ENCODE measurements around the gene SEL1L2.

The SEL1L2 gene

DNA sequence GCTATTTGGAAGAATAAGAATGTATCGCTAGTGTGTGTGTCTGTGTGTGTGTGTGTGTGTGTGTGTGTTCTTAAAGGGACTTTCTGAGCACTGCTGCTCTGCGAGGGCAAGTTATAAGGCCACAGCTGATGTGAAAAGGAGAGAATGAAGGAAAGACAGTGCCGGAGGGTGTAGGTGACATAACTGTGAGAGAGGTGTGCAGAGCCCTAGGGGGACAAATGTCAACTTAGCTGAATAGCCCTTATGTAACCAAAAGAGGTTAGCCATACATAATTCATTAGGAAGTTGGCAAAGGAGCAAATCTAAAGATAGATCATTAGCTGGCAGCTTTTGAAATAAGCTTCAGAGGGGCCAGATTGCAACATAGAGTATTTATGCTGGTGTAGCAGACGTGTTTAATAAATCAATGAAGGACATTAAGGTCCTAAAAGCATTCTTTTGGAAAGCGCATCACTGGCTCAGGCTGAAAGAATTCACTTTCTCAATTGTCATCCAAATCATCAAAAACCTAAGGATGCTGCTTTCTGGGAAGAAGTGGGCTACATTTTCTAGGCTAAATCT, 124.5 kb downstream of the SEL1L2 start:
- DNase-seq: no peak
- no peak for TF ChIP-seq GATA1 (IDR thresholded peaks at IDR 0.05; ENCODE audit: low read depth, low read length)

DNA sequence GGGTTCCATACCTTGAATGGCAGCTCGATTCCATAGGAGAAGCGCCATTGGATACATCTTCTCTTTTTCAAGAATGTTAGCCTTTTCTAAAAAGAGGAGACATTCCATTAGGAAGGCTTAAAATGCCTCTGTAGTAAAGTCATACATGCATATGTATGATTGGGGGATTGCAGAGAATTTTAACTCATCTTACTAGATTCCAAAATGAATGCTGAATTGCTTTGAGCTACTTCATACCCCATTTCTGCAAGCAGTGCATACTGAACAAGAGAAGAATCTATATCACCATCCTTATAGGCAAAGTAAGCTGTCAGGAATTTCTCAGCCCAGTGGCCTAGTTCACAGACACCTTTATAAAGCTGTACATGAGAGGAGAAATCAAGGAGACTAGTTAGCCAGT, 125.3 kb downstream of the SEL1L2 start:
- TF ChIP-seq GATA1 (IDR thresholded peaks at IDR 0.05; ENCODE audit: low read depth, low read length): no peak
- TF ChIP-seq POLR2A (IDR thresholded peaks at IDR 0.05; ENCODE audit: low read length): no peak
- DNase-seq: no peak

DNA sequence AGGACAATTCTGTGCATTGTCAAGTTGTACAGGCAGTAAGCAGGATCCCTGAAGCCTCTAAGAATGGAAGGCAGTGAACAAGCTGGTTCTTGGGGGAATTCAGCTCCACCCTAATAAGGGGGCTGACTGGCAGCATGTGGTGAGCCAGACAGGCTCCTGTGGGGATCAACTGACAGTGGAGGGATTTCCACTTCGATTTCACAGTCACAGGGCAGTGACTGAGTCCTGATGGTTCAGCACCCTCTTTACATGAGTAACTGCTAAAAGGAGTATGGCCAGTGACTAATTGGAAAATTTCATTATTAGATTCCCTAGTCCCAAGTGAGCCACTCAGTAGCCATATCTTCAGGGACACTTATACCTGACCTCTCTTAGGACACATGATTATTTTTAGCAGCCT, 127.2 kb downstream of the SEL1L2 start:
- no peak for DNase-seq
- TF ChIP-seq POLR2A (IDR thresholded peaks at IDR 0.05; ENCODE audit: low read length): no peak
- TF ChIP-seq GATA1 (IDR thresholded peaks at IDR 0.05; ENCODE audit: low read depth, low read length): no peak

DNA sequence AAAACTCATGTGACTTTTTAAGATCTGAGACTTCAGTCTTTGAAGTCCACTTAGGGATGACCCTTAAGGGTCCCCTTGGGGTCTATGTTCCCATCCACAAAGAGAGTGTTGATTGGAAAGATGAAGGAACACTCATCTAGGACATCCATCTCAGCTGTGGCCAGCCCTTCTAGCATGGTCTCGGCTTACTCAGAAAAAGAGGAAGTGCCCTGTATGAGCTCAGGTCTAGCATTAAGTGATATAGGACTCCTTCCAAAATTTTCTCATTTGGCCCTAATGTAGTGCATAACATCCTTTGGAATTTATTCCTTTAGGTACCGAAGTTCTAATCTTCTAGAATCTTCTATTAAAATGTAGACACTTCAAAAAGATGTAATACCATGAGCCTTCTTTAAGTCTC, 128.2 kb downstream of the SEL1L2 start:
- no peak for TF ChIP-seq POLR2A (IDR thresholded peaks at IDR 0.05; ENCODE audit: low read length)
- TF ChIP-seq GATA1 (IDR thresholded peaks at IDR 0.05; ENCODE audit: low read depth, low read length): no peak
- DNase-seq: no peak

DNA sequence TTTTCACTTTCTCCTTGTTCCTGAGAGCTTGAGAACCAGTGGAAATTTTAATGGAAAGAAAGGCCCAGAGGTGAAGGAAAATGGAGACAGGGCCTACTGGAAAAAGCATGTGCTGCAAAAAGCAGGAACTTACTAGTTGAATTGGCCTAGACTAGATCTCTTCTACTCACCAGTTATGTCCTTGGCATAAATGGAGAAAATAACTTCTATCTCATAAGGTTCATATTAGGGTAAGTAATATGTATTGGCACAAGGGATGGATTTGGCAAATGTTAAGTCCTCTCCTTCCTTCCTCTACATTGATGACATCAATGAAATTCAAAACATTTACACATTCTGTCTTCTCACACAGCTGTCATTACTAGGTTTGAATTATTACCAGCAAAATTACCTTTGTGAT, 131.5 kb downstream of the SEL1L2 start:
- no peak for DNase-seq
- TF ChIP-seq GATA1 (IDR thresholded peaks at IDR 0.05; ENCODE audit: low read depth, low read length): no peak
- no peak for TF ChIP-seq POLR2A (IDR thresholded peaks at IDR 0.05; ENCODE audit: low read length)

DNA sequence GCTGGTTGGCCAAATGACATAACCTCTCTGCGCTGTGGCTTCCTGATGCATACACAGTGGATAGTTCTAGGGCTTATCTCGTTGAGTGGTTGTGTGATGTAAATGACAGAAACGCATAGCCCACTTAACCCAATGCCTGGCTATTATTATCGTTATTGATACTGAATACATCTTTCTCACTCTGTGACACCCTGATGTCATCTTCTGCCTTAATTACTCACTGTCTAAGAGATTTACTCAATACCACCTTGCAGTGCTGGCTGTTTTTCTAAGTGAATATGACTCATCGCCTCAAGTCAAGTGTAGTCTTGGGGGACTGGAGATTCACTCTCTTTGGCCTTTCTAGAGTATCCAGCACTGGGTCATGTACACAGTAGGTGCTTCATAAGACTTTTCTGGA, 132.0 kb downstream of the SEL1L2 start:
- TF ChIP-seq POLR2A (IDR thresholded peaks at IDR 0.05; ENCODE audit: low read length) (no peak), GATA1 (IDR thresholded peaks at IDR 0.05; ENCODE audit: low read depth, low read length) (no peak)
- no peak for DNase-seq

DNA sequence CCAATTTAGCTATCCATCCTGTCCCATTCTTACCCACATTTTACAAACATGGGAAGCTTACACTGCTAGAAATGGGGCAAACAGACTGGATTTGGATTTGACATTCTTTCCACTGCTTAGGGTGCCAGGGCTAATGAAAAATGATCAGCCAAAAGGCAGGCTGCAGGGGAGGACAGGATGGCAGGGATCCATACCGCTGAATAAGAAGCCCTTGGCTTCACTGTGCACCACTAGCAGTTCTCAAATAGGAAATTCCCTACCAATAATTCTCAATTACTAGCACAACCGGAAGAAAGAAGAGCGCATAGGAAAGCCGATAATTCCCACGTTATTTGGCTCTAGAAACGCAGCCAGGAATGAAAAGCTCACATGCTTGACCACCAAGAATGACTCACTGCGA, 132.5 kb downstream of the SEL1L2 start:
- TF ChIP-seq GATA1 (IDR thresholded peaks at IDR 0.05; ENCODE audit: low read depth, low read length) (no peak), POLR2A (IDR thresholded peaks at IDR 0.05; ENCODE audit: low read length) (no peak)
- no peak for DNase-seq

DNA sequence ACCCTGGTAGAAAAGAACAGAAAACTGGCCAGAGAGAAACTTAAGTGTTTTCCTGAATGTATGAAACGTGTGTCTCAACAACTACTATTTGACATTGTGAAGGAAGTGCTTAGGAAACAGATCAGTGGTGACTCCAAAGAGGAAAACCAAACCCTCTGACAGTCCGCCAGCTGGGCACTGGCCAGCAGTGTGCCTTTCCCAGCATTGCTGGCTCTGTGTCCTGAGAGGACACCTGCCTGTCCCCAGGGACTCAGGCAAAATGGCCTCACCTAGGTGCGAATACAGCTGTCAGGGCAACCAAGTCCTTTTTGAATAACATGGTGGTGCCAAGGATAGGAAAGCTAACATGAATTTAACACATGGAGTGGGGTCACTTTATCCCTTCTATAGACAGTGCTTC, 133.1 kb downstream of the SEL1L2 start:
- TF ChIP-seq GATA1 (IDR thresholded peaks at IDR 0.05; ENCODE audit: low read depth, low read length) (no peak), POLR2A (IDR thresholded peaks at IDR 0.05; ENCODE audit: low read length) (no peak)
- DNase-seq: no peak

DNA sequence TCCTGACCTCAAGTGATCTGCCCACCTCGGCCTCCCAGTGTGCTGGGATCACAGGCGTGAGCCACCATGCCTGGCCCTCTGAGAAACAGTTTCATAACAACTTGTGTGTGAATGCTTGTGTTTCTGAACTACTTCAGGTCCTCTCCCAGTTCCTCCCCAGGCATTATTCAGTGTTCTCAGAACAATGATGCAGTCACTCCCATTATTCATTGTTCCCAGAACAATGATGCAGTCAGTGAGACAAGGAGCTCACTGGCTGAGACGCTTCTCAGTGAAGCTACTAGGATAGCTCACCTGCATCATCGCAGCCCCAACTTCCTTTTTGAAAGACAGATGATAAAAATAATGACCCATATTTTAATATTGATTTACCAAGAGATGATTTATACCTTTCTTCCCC, 134.1 kb downstream of the SEL1L2 start:
- DNase-seq: no peak
- TF ChIP-seq GATA1 (IDR thresholded peaks at IDR 0.05; ENCODE audit: low read depth, low read length) (no peak), POLR2A (IDR thresholded peaks at IDR 0.05; ENCODE audit: low read length) (no peak)

DNA sequence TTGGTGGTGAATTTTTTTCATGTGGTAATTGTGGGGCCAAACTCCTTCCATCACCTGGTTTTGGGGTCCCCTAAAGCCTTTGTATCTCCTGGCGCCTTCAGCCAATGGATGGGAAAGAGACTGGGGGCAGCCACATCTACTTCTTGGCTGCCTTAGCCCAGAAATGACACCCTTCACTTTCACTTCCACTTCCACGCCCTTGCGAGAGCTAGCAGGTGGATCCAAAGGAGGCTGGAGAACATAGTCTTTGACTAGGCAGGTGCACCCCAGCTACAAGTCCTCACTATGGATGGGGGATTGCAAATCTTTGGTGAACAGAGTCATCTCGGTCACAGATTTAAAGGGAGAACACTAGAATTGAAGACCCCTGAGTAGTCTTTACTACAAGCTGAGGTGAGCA, 134.8 kb downstream of the SEL1L2 start:
- no peak for TF ChIP-seq POLR2A (IDR thresholded peaks at IDR 0.05; ENCODE audit: low read length)
- no peak for TF ChIP-seq GATA1 (IDR thresholded peaks at IDR 0.05; ENCODE audit: low read depth, low read length)
- DNase-seq: no peak

DNA sequence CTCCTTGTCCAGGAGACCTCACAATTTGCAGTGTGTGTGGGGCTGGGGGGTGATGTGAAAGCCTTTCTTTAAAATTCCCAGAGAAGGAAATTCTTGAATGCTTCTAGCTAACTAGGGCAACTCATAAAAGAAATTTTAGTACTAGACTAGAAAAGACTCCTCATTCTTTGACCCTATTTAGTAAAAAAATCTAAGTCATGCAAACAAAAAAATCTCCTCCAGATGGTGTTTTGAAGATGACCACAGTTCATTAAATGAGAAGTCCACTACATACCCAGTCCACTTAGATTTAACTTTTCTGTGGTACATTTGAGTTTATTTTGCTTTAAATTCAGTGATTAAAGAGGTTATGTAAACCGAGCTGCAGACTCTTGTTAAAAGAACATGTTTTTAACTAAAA, 138.1 kb downstream of the SEL1L2 start:
- no peak for TF ChIP-seq GATA1 (IDR thresholded peaks at IDR 0.05; ENCODE audit: low read depth, low read length)
- no peak for TF ChIP-seq POLR2A (IDR thresholded peaks at IDR 0.05; ENCODE audit: low read length)
- no peak for DNase-seq

DNA sequence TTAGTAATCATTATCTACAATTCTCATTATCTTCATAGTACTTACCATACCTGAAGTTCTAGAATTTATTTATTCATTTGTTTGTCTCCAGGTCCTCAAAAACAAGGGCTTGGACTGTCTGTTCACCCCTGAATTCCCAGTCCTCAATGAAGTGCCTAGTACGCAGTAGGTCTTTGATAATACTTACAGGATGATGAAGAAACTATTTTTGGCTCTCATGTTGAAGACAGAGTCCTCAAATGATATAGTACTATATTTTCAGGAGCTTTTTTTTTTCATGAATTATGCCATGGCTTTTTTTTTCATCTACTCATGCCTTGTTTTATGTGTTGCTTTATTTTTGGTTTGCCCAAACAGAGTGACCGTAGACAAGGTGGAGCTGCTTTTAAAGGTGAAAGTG, 139.1 kb downstream of the SEL1L2 start:
- DNase-seq: no peak
- no peak for TF ChIP-seq POLR2A (IDR thresholded peaks at IDR 0.05; ENCODE audit: low read length)
- no peak for TF ChIP-seq GATA1 (IDR thresholded peaks at IDR 0.05; ENCODE audit: low read depth, low read length)

DNA sequence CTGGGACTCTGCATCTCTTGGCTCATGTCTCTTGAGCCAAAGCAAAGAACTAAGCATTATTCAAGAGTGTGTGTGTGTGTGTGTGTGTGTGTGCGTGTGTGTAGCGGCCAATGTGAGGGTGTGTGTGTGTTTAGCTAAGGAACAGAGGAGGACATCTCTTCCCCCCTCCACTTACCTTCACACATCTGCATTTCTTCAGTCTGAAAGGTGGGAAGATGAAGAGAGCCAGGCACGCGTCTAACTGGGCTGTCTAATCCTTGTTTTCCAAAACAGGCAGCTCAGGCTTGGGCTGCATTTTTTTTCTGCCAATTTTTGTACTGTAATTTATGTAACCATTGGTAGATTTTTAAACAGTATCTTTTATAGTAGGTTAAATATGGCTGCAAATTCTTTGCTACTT, 146.1 kb downstream of the SEL1L2 start:
- no peak for DNase-seq
- TF ChIP-seq POLR2A (IDR thresholded peaks at IDR 0.05; ENCODE audit: low read length): no peak
- no peak for TF ChIP-seq GATA1 (IDR thresholded peaks at IDR 0.05; ENCODE audit: low read depth, low read length)

DNA sequence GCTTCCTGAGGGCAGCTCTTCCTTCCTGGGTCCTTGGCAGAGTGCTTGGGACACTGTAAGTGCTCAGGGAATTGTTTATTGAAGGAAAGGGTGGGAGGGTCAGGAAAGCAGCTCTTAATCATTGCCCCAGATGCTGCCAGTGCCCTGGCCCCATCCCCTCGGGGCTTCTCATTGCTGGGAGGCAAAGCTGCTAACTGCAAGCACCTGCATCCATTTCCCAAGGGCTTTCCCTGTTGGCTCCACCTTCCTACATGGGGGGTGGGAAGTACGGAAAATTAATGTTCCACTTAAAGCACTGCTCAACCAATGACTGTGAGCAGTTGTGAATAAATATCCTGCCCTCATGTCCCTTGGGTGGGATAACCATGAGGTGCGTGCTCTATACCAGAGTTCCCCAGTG, 149.2 kb downstream of the SEL1L2 start:
- TF ChIP-seq GATA1 (IDR thresholded peaks at IDR 0.05; ENCODE audit: low read depth, low read length) (no peak), POLR2A (IDR thresholded peaks at IDR 0.05; ENCODE audit: low read length) (no peak)
- no peak for DNase-seq

DNA sequence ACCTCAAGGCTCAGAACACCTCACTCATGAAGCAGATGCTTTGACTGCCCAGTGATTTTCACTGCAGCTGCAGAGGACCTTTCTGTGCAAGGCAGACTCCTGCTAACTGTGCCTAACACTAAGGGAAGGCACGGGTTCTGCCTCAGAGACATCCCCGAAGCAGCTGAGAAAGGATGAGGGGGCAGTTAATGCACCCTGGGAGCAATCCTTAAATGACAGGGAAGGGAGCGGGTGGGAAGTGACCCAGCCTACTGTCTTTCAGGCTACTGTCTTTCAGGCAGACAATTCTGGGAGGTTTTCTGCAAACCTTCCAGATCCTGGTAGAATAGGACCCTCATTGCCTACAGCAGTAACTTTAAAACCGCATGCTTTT, 150.3 kb downstream of the SEL1L2 start:
- no peak for DNase-seq
- TF ChIP-seq GATA1 (IDR thresholded peaks at IDR 0.05; ENCODE audit: low read depth, low read length) (no peak), POLR2A (IDR thresholded peaks at IDR 0.05; ENCODE audit: low read length) (no peak)

Measured in erythroblast (primary cell).